ENCODE data around the gene FGF5.

GRCh38 chr4:80331693-80332092 lies 65.2 kb downstream of the FGF5 start:
- TF ChIP-seq EZH2 (IDR thresholded peaks at IDR 0.05) (no peak), POLR2AphosphoS5 (IDR thresholded peaks at IDR 0.05; ENCODE audit: borderline replicate concordance, low read depth, low read length) (no peak)
